SK-N-SH (cell line): Measurements from ENCODE around the gene PTTG1IP. TPM values are rescaled to one million over a fixed set of nuclear protein-coding genes. Genes with fewer than 3 reads are reported as not detected.

ENCODE experiments used
- CTCF ChIA-PET: fragments of 300-600, 350-600 bp; formaldehyde crosslinking; extraction: SDS; loops from one replicate; lab custom pipeline; 2021; lab: Yijun Ruan, JAX
- POLR2A ChIA-PET: fragments of 350-600 bp; sonication (Branson Sonifier 250); formaldehyde crosslinking; extraction: SDS; loops from one replicate; lab custom pipeline; 2020; ENCODE audit warnings: antibody characterized with exemption, inconsistent platforms; lab: Yijun Ruan, JAX
- DNase-seq: peaks from one replicate; pipeline ENCODE4 v3.0.0; 2012
- H2AFZ ChIP-seq: fragments of 200-600 bp; sonication (generic); 2 replicates; pipeline ENCODE4 v1.8.1; 2016; ENCODE audit warnings: antibody characterized with exemption, mild to moderate bottlenecking, low read depth
- H3F3A ChIP-seq: fragments of 200-600 bp; sonication (generic); replicated peaks from 2 replicates; pipeline ENCODE3; 2016; ENCODE audit warnings: antibody characterized with exemption, mild to moderate bottlenecking; ENCODE audit not compliant: insufficient read depth
- H3K27ac ChIP-seq, 2 experiments: fragments of 200-500 bp in 1 of 2; fragments of 200-600 bp in 1 of 2; sonication (Bioruptor generic) in 1 of 2; sonication (generic), shearing (Covaris generic) in 1 of 2; 2 replicates each; pipeline versions ENCODE4 v1.5.1 to v1.6.1; 2014 to 2016; ENCODE audit warnings: low read depth in 2 of 2, inconsistent platforms in 1 of 2, low read length in 1 of 2, mild to moderate bottlenecking in 1 of 2, mixed read lengths in 1 of 2
- H3K27me3 ChIP-seq: fragments of 200-600 bp; sonication (generic), shearing (Covaris generic); 2 replicates; pipeline ENCODE4 v1.6.1; 2016; ENCODE audit warnings: mixed run types; ENCODE audit not compliant: insufficient read depth
- H3K36me3 ChIP-seq, 2 experiments: fragments of 200-500 bp in 1 of 2; fragments of 200-600 bp in 1 of 2; sonication (Bioruptor generic) in 1 of 2; sonication (generic) in 1 of 2; replicated peaks in 1 of 2; 2 replicates each; pipeline versions ENCODE3 to v1.5.1; 2014 to 2016; ENCODE audit warnings: low read length in 1 of 2, mild to moderate bottlenecking in 1 of 2; ENCODE audit not compliant: insufficient read depth in 2 of 2, control insufficient read depth in 1 of 2
- H3K4me1 ChIP-seq, 2 experiments: fragments of 200-500 bp in 1 of 2; fragments of 200-600 bp in 1 of 2; sonication (Bioruptor generic) in 1 of 2; sonication (generic), shearing (Covaris generic) in 1 of 2; 2 replicates each; pipeline versions ENCODE4 v1.5.1 to v1.6.1; 2014 to 2016; ENCODE audit warnings: low read depth in 1 of 2, low read length in 1 of 2, mixed run types in 1 of 2; ENCODE audit not compliant: insufficient read depth in 2 of 2, control insufficient read depth in 1 of 2
- H3K4me2 ChIP-seq: fragments of 200-600 bp; sonication (generic), shearing (Covaris generic); 2 replicates; pipeline ENCODE4 v1.6.1; 2017; ENCODE audit warnings: mixed run types
- H3K4me3 ChIP-seq, 2 experiments: fragments of 200-500 bp in 1 of 2; fragments of 200-600 bp in 1 of 2; sonication (Bioruptor generic) in 1 of 2; sonication (generic), shearing (Covaris generic) in 1 of 2; 2 replicates each; pipeline versions ENCODE4 v1.5.1 to v1.8.1; 2014 to 2016; ENCODE audit warnings: low read depth in 2 of 2, inconsistent platforms in 1 of 2, low read length in 1 of 2, mild to moderate bottlenecking in 1 of 2, mixed read lengths in 1 of 2, moderate library complexity in 1 of 2
- H3K79me2 ChIP-seq: fragments of 200-600 bp; sonication (generic); 2 replicates; pipeline ENCODE4 v1.8.1; 2017; ENCODE audit warnings: mild to moderate bottlenecking; ENCODE audit not compliant: insufficient read depth
- H3K9ac ChIP-seq: fragments of 200-600 bp; sonication (generic); 2 replicates; pipeline ENCODE4 v1.6.1; 2017; ENCODE audit warnings: mixed run types
- H3K9me2 ChIP-seq: fragments of 200-600 bp; sonication (generic); 2 replicates; pipeline ENCODE4 v1.6.1; 2017; ENCODE audit warnings: mixed run types
- H3K9me3 ChIP-seq: fragments of 200-600 bp; sonication (generic); 2 replicates; pipeline ENCODE4 v1.6.1; 2017; ENCODE audit warnings: mixed run types, mild to moderate bottlenecking, moderate library complexity
- H4K20me1 ChIP-seq: fragments of 200-600 bp; sonication (generic); 2 replicates; pipeline ENCODE4 v1.6.1; 2017; ENCODE audit warnings: mild to moderate bottlenecking, mixed run types; ENCODE audit not compliant: insufficient read depth
- CHD2 ChIP-seq: fragments of 150-350 bp; IDR thresholded peaks from 2 replicates; pipeline ENCODE4 v1.6.1; 2018; ENCODE audit warnings: low read length; ENCODE audit not compliant: partially characterized antibody
- EP300 ChIP-seq, 2 experiments: IDR thresholded peaks; 2 replicates each; pipeline versions ENCODE4 v1.4.0 to v1.6.1; 2012; ENCODE audit warnings: borderline replicate concordance in 1 of 2, low read depth in 1 of 2, low read length in 1 of 2
- FOSL2 ChIP-seq: IDR thresholded peaks from 2 replicates; pipeline ENCODE4 v1.4.0; 2012; ENCODE audit warnings: low read depth, mild to moderate bottlenecking, moderate library complexity, borderline replicate concordance
- FOXJ3 ChIP-seq: sonication (generic); formaldehyde crosslinking; IDR thresholded peaks from 2 replicates; pipeline ENCODE4 v1.5.1; 2020; ENCODE audit warnings: mild to moderate bottlenecking, missing genetic modification reagents
- GABPA ChIP-seq: IDR thresholded peaks from 2 replicates; pipeline ENCODE4 v1.4.0; 2012; ENCODE audit warnings: low read depth, mild to moderate bottlenecking
- MEF2A ChIP-seq: IDR thresholded peaks from 2 replicates; pipeline ENCODE4 v1.4.0; 2012; ENCODE audit warnings: low read depth, borderline replicate concordance
- MXI1 ChIP-seq: IDR thresholded peaks from 2 replicates; pipeline ENCODE4 v1.6.1; 2012; ENCODE audit warnings: mild to moderate bottlenecking, low read depth, low read length, improper control_type of control experiment
- NFIC ChIP-seq: IDR thresholded peaks from 2 replicates; pipeline ENCODE4 v1.4.0; 2012; ENCODE audit warnings: borderline replicate concordance
- POLR2AphosphoS5 ChIP-seq: IDR thresholded peaks from 2 replicates; pipeline ENCODE4 v1.6.1; 2012; ENCODE audit warnings: low read depth, low read length
- RAD21 ChIP-seq: IDR thresholded peaks from 2 replicates; pipeline ENCODE4 v1.6.1; 2012; ENCODE audit warnings: mild to moderate bottlenecking, low read length
- RFX5 ChIP-seq: IDR thresholded peaks from 2 replicates; pipeline ENCODE4 v1.6.1; 2012; ENCODE audit warnings: mild to moderate bottlenecking, improper control_type of control experiment, low read length
- RXRA ChIP-seq: IDR thresholded peaks from 2 replicates; pipeline ENCODE4 v1.4.0; 2012; ENCODE audit warnings: low read depth, mild to moderate bottlenecking, borderline replicate concordance
- SIN3A ChIP-seq: IDR thresholded peaks from 2 replicates; pipeline ENCODE4 v1.6.1; 2012; ENCODE audit warnings: low read depth, mild to moderate bottlenecking, low read length, moderate library complexity, borderline replicate concordance
- TCF12 ChIP-seq: IDR thresholded peaks from 2 replicates; pipeline ENCODE4 v1.4.0; 2012
- WGBS: methylation state at CpG from one replicate; pipeline ENCODE4 v1.1.6; 2017; ENCODE audit warnings: low lambda C conversion rate; 5-methylcytosine and 5-hydroxymethylcytosine counted together
- polyA plus RNA-seq, 3 experiments: library from polyadenylated mRNA; depleted of rRNA; stranded (reverse); fragments of >200 nt; gene quantifications; 2 replicates each; pipeline ENCODE4 v1.2.3, GENCODE V29; 2012
- TF ChIP-seq, protein P1 (sequence below): IDR thresholded peaks from 2 replicates; pipeline ENCODE4; 2012
- TF ChIP-seq, protein P2 (sequence below): IDR thresholded peaks from 2 replicates; pipeline ENCODE4 v1.4.0; 2012; ENCODE audit warnings: low read depth, borderline replicate concordance
- TF ChIP-seq, protein P3 (sequence below): IDR thresholded peaks from 2 replicates; pipeline ENCODE4 v1.4.0; 2012; ENCODE audit warnings: low read depth
- TF ChIP-seq, protein P4 (sequence below): fragments of 200-600 bp; sonication (generic); IDR thresholded peaks from 2 replicates; pipeline ENCODE4 v1.6.1; 2017; ENCODE audit warnings: antibody characterized with exemption, mild to moderate bottlenecking, moderate library complexity
- TF ChIP-seq, protein P5 (sequence below): fragments of 150-350 bp; IDR thresholded peaks from 2 replicates; pipeline ENCODE4 v1.6.1; 2017; ENCODE audit warnings: antibody characterized with exemption, low read length, low read depth, borderline replicate concordance
- TF ChIP-seq, protein P6 (sequence below): IDR thresholded peaks from 2 replicates; pipeline ENCODE4 v1.4.0; 2012; ENCODE audit warnings: low read depth, borderline replicate concordance

PTTG1IP gene
- polyA plus RNA-seq, 1 of the 3 experiments (the other 2 are of a cell fraction) = 171 TPM

DNA sequence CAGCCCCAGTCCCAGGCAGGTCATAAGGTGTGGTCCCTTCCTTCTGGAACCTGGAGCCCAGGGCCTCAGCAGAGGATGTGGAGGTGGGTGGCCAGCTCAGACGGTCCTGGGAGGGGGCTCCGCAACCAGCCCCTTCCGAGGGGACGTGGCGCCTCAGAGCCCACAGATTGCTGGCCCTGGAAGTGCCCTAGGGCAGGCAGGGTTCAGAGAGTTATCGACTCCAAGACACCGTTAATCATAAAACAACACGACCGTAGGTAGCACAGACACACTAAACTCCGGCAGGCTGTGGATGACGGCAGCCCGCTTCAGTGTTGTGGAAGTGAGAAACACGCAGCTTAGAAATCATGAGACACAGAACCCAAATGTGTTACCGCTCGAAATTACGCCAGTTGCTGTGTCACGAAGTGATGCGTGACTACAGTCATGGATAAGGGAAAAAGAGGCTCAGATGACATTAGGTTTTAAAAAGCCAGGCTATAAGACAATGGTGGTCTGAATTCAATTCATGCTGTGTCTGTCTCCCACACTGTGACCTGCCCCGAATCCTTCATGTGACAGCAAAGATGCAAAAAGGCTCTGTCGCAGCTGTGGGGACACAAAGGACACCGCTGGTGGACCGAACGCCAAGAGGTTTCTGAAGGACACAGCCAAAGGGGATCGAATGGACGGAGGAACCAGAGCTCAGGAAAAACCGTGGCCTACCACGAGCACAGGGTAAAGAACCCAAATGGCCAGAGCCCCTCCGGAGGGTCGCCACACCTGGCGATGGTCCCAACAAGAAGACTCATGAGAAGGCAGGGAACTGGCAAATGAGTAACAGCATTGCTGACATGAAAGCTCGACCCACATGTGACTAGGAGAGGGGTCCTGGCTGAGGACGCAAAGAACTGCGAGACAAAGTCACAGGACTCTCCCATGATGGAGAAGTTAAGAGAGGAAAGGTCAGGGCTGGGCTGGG lies 53.9 kb downstream of the PTTG1IP start:
- Histone ChIP-seq H3K9me2 (no peaks in the 10 kb centered on the region), H3K4me1 (peaks cover 8 to 26% of the 10 kb centered on the region in 2 experiments; a peak in 3 of 4 replicates)
- no peak for DNase-seq
- TF ChIP-seq FOXJ3 (CRISPR knock-in tag) = no peak
- TF ChIP-seq, protein P1, sequence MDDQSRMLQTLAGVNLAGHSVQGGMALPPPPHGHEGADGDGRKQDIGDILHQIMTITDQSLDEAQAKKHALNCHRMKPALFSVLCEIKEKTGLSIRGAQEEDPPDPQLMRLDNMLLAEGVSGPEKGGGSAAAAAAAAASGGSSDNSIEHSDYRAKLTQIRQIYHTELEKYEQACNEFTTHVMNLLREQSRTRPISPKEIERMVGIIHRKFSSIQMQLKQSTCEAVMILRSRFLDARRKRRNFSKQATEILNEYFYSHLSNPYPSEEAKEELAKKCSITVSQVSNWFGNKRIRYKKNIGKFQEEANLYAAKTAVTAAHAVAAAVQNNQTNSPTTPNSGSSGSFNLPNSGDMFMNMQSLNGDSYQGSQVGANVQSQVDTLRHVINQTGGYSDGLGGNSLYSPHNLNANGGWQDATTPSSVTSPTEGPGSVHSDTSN = no peak
- no peak for TF ChIP-seq MEF2A
- no peak for TF ChIP-seq GABPA
- TF ChIP-seq RXRA = no peak
- TF ChIP-seq CHD2 = no peak
- no peak for TF ChIP-seq RFX5
- TF ChIP-seq NFIC = no peak
- TF ChIP-seq EP300 (IDR thresholded peaks at IDR 0.05; ENCODE audit: borderline replicate concordance in 1 of 2, low read depth in 1 of 2, low read length in 1 of 2) = no peak
- TF ChIP-seq POLR2AphosphoS5 = no peak
- TF ChIP-seq, protein P2, sequence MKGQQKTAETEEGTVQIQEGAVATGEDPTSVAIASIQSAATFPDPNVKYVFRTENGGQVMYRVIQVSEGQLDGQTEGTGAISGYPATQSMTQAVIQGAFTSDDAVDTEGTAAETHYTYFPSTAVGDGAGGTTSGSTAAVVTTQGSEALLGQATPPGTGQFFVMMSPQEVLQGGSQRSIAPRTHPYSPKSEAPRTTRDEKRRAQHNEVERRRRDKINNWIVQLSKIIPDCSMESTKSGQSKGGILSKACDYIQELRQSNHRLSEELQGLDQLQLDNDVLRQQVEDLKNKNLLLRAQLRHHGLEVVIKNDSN = no peak
- TF ChIP-seq RAD21 = no peak
- TF ChIP-seq FOSL2 = no peak
- TF ChIP-seq MXI1 = no peak
- TF ChIP-seq, protein P3, sequence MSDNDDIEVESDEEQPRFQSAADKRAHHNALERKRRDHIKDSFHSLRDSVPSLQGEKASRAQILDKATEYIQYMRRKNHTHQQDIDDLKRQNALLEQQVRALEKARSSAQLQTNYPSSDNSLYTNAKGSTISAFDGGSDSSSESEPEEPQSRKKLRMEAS = no peak
- TF ChIP-seq, protein P4, sequence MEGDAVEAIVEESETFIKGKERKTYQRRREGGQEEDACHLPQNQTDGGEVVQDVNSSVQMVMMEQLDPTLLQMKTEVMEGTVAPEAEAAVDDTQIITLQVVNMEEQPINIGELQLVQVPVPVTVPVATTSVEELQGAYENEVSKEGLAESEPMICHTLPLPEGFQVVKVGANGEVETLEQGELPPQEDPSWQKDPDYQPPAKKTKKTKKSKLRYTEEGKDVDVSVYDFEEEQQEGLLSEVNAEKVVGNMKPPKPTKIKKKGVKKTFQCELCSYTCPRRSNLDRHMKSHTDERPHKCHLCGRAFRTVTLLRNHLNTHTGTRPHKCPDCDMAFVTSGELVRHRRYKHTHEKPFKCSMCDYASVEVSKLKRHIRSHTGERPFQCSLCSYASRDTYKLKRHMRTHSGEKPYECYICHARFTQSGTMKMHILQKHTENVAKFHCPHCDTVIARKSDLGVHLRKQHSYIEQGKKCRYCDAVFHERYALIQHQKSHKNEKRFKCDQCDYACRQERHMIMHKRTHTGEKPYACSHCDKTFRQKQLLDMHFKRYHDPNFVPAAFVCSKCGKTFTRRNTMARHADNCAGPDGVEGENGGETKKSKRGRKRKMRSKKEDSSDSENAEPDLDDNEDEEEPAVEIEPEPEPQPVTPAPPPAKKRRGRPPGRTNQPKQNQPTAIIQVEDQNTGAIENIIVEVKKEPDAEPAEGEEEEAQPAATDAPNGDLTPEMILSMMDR = no peak
- TF ChIP-seq, protein P5, sequence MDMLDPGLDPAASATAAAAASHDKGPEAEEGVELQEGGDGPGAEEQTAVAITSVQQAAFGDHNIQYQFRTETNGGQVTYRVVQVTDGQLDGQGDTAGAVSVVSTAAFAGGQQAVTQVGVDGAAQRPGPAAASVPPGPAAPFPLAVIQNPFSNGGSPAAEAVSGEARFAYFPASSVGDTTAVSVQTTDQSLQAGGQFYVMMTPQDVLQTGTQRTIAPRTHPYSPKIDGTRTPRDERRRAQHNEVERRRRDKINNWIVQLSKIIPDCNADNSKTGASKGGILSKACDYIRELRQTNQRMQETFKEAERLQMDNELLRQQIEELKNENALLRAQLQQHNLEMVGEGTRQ = no peak
- TF ChIP-seq, protein P6, sequence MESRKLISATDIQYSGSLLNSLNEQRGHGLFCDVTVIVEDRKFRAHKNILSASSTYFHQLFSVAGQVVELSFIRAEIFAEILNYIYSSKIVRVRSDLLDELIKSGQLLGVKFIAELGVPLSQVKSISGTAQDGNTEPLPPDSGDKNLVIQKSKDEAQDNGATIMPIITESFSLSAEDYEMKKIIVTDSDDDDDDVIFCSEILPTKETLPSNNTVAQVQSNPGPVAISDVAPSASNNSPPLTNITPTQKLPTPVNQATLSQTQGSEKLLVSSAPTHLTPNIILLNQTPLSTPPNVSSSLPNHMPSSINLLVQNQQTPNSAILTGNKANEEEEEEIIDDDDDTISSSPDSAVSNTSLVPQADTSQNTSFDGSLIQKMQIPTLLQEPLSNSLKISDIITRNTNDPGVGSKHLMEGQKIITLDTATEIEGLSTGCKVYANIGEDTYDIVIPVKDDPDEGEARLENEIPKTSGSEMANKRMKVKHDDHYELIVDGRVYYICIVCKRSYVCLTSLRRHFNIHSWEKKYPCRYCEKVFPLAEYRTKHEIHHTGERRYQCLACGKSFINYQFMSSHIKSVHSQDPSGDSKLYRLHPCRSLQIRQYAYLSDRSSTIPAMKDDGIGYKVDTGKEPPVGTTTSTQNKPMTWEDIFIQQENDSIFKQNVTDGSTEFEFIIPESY = no peak
- TF ChIP-seq SIN3A = no peak
- no peak for TF ChIP-seq TCF12
- TF ChIP-seq, all 33 proteins: peak for 0
- Histone ChIP-seq H3K9ac (no peak overlapping the region), H2AFZ (no peak overlapping the region), H3K79me2 (peaks cover 29% of the 10 kb centered on the region), H3K36me3 (no peaks in the 10 kb centered on the region), H3K9me3 (peaks cover 7% of the 10 kb centered on the region; the same call in 1 of the 2 replicates), H3K27me3 (no peaks in the 10 kb centered on the region), H4K20me1 (peaks cover 27% of the 10 kb centered on the region), H3K27ac (no peak overlapping the region), H3K4me2 (no peak overlapping the region), H3K4me3 (no peak overlapping the region), H3F3A (peaks cover 12% of the 10 kb centered on the region)
- POLR2A ChIA-PET = no interaction called here
- WGBS = 97% methylated on average over 29 of the region's 33 CpGs
- CTCF ChIA-PET = interaction anchor here (0.9 to 3.2 kb wide), 2 partner anchors 19 to 27 kb away, joined by 4 to 11 read pairs; no protein-coding TSS in a partner anchor
